NT2/D1 (cell line): ENCODE data around the gene PLEKHA6.

Source experiments
- DNase-seq: peaks from one replicate; pipeline ENCODE4 v3.0.0-alpha.2; 2011; ENCODE audit warnings: low read depth, low spot score
- H3K27me3 ChIP-seq: 2 replicates; pipeline ENCODE4 v1.6.0; 2011; ENCODE audit warnings: mild to moderate bottlenecking; ENCODE audit not compliant: insufficient read length, insufficient read depth
- H3K36me3 ChIP-seq: 2 replicates; pipeline ENCODE4 v1.6.1; 2011; ENCODE audit warnings: mild to moderate bottlenecking, low read length, mixed read lengths; ENCODE audit not compliant: insufficient read depth, insufficient read length
- H3K4me1 ChIP-seq: 2 replicates; pipeline ENCODE4 v1.5.1; 2011; ENCODE audit not compliant: insufficient read depth, insufficient read length
- H3K4me3 ChIP-seq: 2 replicates; pipeline ENCODE4 v1.5.1; 2011; ENCODE audit warnings: low read depth; ENCODE audit not compliant: insufficient read length
- H3K9ac ChIP-seq: 2 replicates; pipeline ENCODE4 v1.6.0; 2011; ENCODE audit warnings: low read depth; ENCODE audit not compliant: insufficient read length
- H3K9me3 ChIP-seq: 2 replicates; pipeline ENCODE4 v1.5.1; 2011; ENCODE audit warnings: mild to moderate bottlenecking, low read length; ENCODE audit not compliant: insufficient read depth
- SUZ12 ChIP-seq: IDR thresholded peaks from 2 replicates; pipeline ENCODE4 v1.6.1; 2011; ENCODE audit not compliant: insufficient read length, insufficient read depth; ENCODE audit errors: extremely low read depth
- YY1 ChIP-seq: IDR thresholded peaks from 2 replicates; pipeline ENCODE4 v1.6.1; 2011; ENCODE audit not compliant: insufficient read length, insufficient read depth
- ZNF274 ChIP-seq: IDR thresholded peaks from 2 replicates; pipeline ENCODE4 v1.6.1; 2011; ENCODE audit warnings: mild to moderate bottlenecking, low read depth, low read length

PLEKHA6 gene

GRCh38 chr1:204377800-204378668 is 18.3 kb upstream of the PLEKHA6 start:
- Histone ChIP-seq H3K9me3 (no peaks in the 10 kb centered on the region), H3K36me3 (no peaks in the 10 kb centered on the region), H3K27me3 (peaks cover 78% of the 10 kb centered on the region), H3K4me3 (peak overlapping the region; percentile 59), H3K4me1 (peaks cover 2% of the 10 kb centered on the region), H3K9ac (peak overlapping the region; percentile 86)
- DNase-seq, result peak; percentile 61
- TF ChIP-seq ZNF274 (no peak), YY1 (no peak), SUZ12 (no peak)

GRCh38 chr1:204376919-204377799 is 17.4 kb upstream of the PLEKHA6 start:
- no peaks in the 10 kb centered on the region for H3K9me3 ChIP-seq
- no peak for DNase-seq
- TF ChIP-seq YY1, result no peak
- TF ChIP-seq ZNF274, result no peak
- TF ChIP-seq SUZ12, result no peak
- peak overlapping the region; percentile 86 for H3K9ac ChIP-seq
- peaks cover 78% of the 10 kb centered on the region for H3K27me3 ChIP-seq
- peaks cover 2% of the 10 kb centered on the region for H3K4me1 ChIP-seq
- no peaks in the 10 kb centered on the region for H3K36me3 ChIP-seq
- peak overlapping the region; percentile 59 for H3K4me3 ChIP-seq

- no peak for TF ChIP-seq YY1
- no peak for TF ChIP-seq SUZ12
- TF ChIP-seq ZNF274, result no peak
- Histone ChIP-seq H3K36me3 (no peaks in the 10 kb centered on the region), H3K27me3 (peaks cover 79% of the 10 kb centered on the region), H3K4me1 (peaks cover 2% of the 10 kb centered on the region), H3K4me3 (no peak overlapping the region), H3K9ac (no peak overlapping the region), H3K9me3 (no peaks in the 10 kb centered on the region)
- DNase-seq, result no peak
These were observed 16.7 kb upstream of the PLEKHA6 start for GRCh38 chr1:204376465-204376864.

- TF ChIP-seq YY1, result no peak
- no peak for TF ChIP-seq ZNF274
- TF ChIP-seq SUZ12, result no peak
These were observed 14.2 kb upstream of the PLEKHA6 start for GRCh38 chr1:204373911-204374310.

GRCh38 chr1:204370176-204370575 is 10.4 kb upstream of the PLEKHA6 start:
- Histone ChIP-seq H3K36me3 (no peaks in the 10 kb centered on the region), H3K27me3 (peaks cover 24% of the 10 kb centered on the region), H3K9me3 (no peaks in the 10 kb centered on the region), H3K4me1 (no peaks in the 10 kb centered on the region), H3K9ac (no peak overlapping the region), H3K4me3 (no peak overlapping the region)
- DNase-seq, result no peak
- TF ChIP-seq ZNF274 (no peak), YY1 (no peak), SUZ12 (no peak)

More at GRCh38 chr1:204373911-204374310, 14.2 kb upstream of the PLEKHA6 start:
- H3K9me3 ChIP-seq, result no peaks in the 10 kb centered on the region
- H3K9ac ChIP-seq, result no peak overlapping the region
- DNase-seq, result no peak
- peaks cover 57% of the 10 kb centered on the region for H3K27me3 ChIP-seq
- H3K36me3 ChIP-seq, result no peaks in the 10 kb centered on the region
- H3K4me3 ChIP-seq, result no peak overlapping the region
- peaks cover 2% of the 10 kb centered on the region for H3K4me1 ChIP-seq

GRCh38 chr1:204368996-204369726 is 9.4 kb upstream of the PLEKHA6 start:
- no peak overlapping the region for H3K4me3 ChIP-seq
- TF ChIP-seq YY1, result no peak
- TF ChIP-seq ZNF274, result no peak
- TF ChIP-seq SUZ12, result no peak
- H3K9ac ChIP-seq, result no peak overlapping the region
- no peak for DNase-seq
- H3K27me3 ChIP-seq, result peaks cover 20% of the 10 kb centered on the region
- no peaks in the 10 kb centered on the region for H3K36me3 ChIP-seq
- H3K4me1 ChIP-seq, result no peaks in the 10 kb centered on the region
- no peaks in the 10 kb centered on the region for H3K9me3 ChIP-seq

- TF ChIP-seq ZNF274 (no peak), SUZ12 (no peak), YY1 (no peak)
- Histone ChIP-seq H3K9ac (no peak overlapping the region), H3K9me3 (no peaks in the 10 kb centered on the region), H3K36me3 (no peaks in the 10 kb centered on the region), H3K4me1 (no peaks in the 10 kb centered on the region), H3K4me3 (no peak overlapping the region), H3K27me3 (peaks cover 26% of the 10 kb centered on the region)
- no peak for DNase-seq
These were observed 8.2 kb upstream of the PLEKHA6 start for GRCh38 chr1:204367956-204368355.
